Liver (tissue), 9 donors: ENCODE results near the gene MAP1LC3B. TPM values are rescaled to one million over a fixed set of nuclear protein-coding genes. Genes with fewer than 3 reads are reported as not detected.

Experiments
- DNase-seq: peaks from one replicate; pipeline ENCODE4 v3.0.0-alpha.2; 2017; ENCODE audit warnings: low spot score
- H3K27ac ChIP-seq, 2 donors: one replicate each; pipeline ENCODE4 v1.7.0; 2013; ENCODE audit warnings: inconsistent platforms in 2 of 2, low read length in 2 of 2, control low read depth in 1 of 2, low read depth in 1 of 2, mild to moderate bottlenecking in 1 of 2
- H3K27me3 ChIP-seq, 4 donors: one replicate each; pipeline versions ENCODE4 v1.6.1 to v1.7.0; 2013; ENCODE audit warnings: low read length in 3 of 4, inconsistent platforms in 1 of 4, mild to moderate bottlenecking in 1 of 4, moderate library complexity in 1 of 4; ENCODE audit not compliant: control insufficient read depth in 4 of 4, insufficient read depth in 4 of 4
- H3K36me3 ChIP-seq, 4 donors: one replicate each; pipeline versions ENCODE4 v1.6.1 to v1.7.0; 2013; ENCODE audit warnings: low read length in 3 of 4, mild to moderate bottlenecking in 3 of 4, low read depth in 1 of 4, moderate library complexity in 1 of 4; ENCODE audit not compliant: control insufficient read depth in 4 of 4, insufficient read depth in 3 of 4
- H3K4me1 ChIP-seq, 4 donors: one replicate each; pipeline versions ENCODE4 v1.6.1 to v1.7.0; 2013; ENCODE audit warnings: low read length in 3 of 4, mild to moderate bottlenecking in 3 of 4, moderate library complexity in 1 of 4; ENCODE audit not compliant: control insufficient read depth in 4 of 4, insufficient read depth in 4 of 4
- H3K4me3 ChIP-seq, 3 donors: one replicate each; pipeline versions ENCODE4 v1.6.1 to v1.7.0; 2013; ENCODE audit warnings: low read length in 3 of 3, control low read depth in 1 of 3, low read depth in 1 of 3, mild to moderate bottlenecking in 1 of 3
- H3K9ac ChIP-seq, 2 donors: one replicate each; pipeline ENCODE4 v1.7.0; 2013; ENCODE audit warnings: low read length in 2 of 2, mild to moderate bottlenecking in 2 of 2, moderate library complexity in 2 of 2, control low read depth in 1 of 2, low read depth in 1 of 2
- H3K9me3 ChIP-seq, 4 donors: one replicate each; pipeline versions ENCODE4 v1.6.1 to v1.7.0; 2013; ENCODE audit warnings: low read length in 3 of 4; ENCODE audit not compliant: control insufficient read depth in 4 of 4
- CTCF ChIP-seq: fragments of 150-350 bp; IDR thresholded peaks from 2 replicates; pipeline ENCODE4 v1.5.1; 2017; ENCODE audit warnings: improper control_type of control experiment, low read depth, low read length; ENCODE audit not compliant: missing input control
- EGR1 ChIP-seq, 2 donors: IDR thresholded peaks; 2 replicates each; pipeline ENCODE4 v1.6.1; 2016 to 2018; ENCODE audit warnings: antibody characterized with exemption in 2 of 2, low read depth in 2 of 2
- FOXA1 ChIP-seq: IDR thresholded peaks from 2 replicates; pipeline ENCODE4 v1.6.1; 2016; ENCODE audit warnings: antibody characterized with exemption
- FOXA2 ChIP-seq: IDR thresholded peaks from 2 replicates; pipeline ENCODE4 v1.6.1; 2016; ENCODE audit warnings: antibody characterized with exemption
- GABPA ChIP-seq, 2 donors: IDR thresholded peaks in 1 of 2; conservative IDR thresholded peaks in 1 of 2; 2 replicates each; pipeline ENCODE4 v1.6.1; 2016; ENCODE audit warnings: antibody characterized with exemption in 2 of 2, mild to moderate bottlenecking in 1 of 2, moderate library complexity in 1 of 2
- HNF4A ChIP-seq, 2 donors: conservative IDR thresholded peaks; 2 replicates each; pipeline ENCODE4 v1.6.1; 2016; ENCODE audit warnings: antibody characterized with exemption in 2 of 2, mild to moderate bottlenecking in 2 of 2
- MAX ChIP-seq: IDR thresholded peaks from 2 replicates; pipeline ENCODE4 v1.6.1; 2016; ENCODE audit warnings: antibody characterized with exemption
- NR2F2 ChIP-seq: IDR thresholded peaks from 2 replicates; pipeline ENCODE4 v1.6.1; 2016; ENCODE audit warnings: antibody characterized with exemption
- RAD21 ChIP-seq, 2 donors: IDR thresholded peaks; 2 replicates each; pipeline ENCODE4 v1.6.1; 2016; ENCODE audit warnings: antibody characterized with exemption in 2 of 2, mild to moderate bottlenecking in 2 of 2
- REST ChIP-seq: IDR thresholded peaks from 2 replicates; pipeline ENCODE4 v1.6.1; 2016; ENCODE audit warnings: antibody characterized with exemption, mild to moderate bottlenecking
- RXRA ChIP-seq, 2 donors: IDR thresholded peaks; 2 replicates each; pipeline ENCODE4 v1.6.1; 2017 to 2018; ENCODE audit warnings: antibody characterized with exemption in 2 of 2, mild to moderate bottlenecking in 1 of 2
- TAF1 ChIP-seq: conservative IDR thresholded peaks from 2 replicates; pipeline ENCODE4 v1.6.1; 2016; ENCODE audit warnings: antibody characterized with exemption, mild to moderate bottlenecking
- YY1 ChIP-seq: IDR thresholded peaks from 2 replicates; pipeline ENCODE4 v1.6.1; 2016; ENCODE audit warnings: antibody characterized with exemption, mild to moderate bottlenecking
- ZBTB33 ChIP-seq: IDR thresholded peaks from 2 replicates; pipeline ENCODE4 v1.6.1; 2016; ENCODE audit warnings: antibody characterized with exemption
- WGBS: extraction: QIAGEN DNeasy Blood & Tissue Kit; methylation state at CpG from one replicate; pipeline ENCODE4 v1.1.7; 2013; 5-methylcytosine and 5-hydroxymethylcytosine counted together
- polyA plus RNA-seq, 2 donors: library from polyadenylated mRNA; stranded (reverse) in 1 of 2; unstranded in 1 of 2; fragments of 200-250 nt in 1 of 2; fragments of >200 nt in 1 of 2; fragmentation: Nextera tagmentation in 1 of 2; extraction: Ambion mirVana in 1 of 2; gene quantifications; one replicate each; pipeline versions ENCODE4 v1.2.1 to v1.2.3, GENCODE V29; 2013 to 2015
- total RNA-seq, 2 donors: library from RNA; depleted of rRNA; stranded (reverse); fragments of >200 nt; gene quantifications; one replicate each; pipeline ENCODE4 v1.2.3, GENCODE V29; 2014
- donor health status: healthy.
- donor health status: healthy.
- donor health status: healthy.
- donor health status: healthy.
- donor health status: healthy.

Gene MAP1LC3B
- total and polyA plus RNA-seq, 4 donors = 10.3 to 36.3 (median 15.7) TPM

- Histone ChIP-seq H3K4me1 (no peaks in the 10 kb centered on the region), H3K36me3 (peaks cover 21 to 79% (median 48%) of the 10 kb centered on the region in 4 donors), H3K9ac (no peak overlapping the region), H3K27me3 (no peaks in the 10 kb centered on the region), H3K27ac (peak overlapping the region; percentile 8 to 21), H3K4me3 (no peak overlapping the region), H3K9me3 (no peaks in the 10 kb centered on the region)
- no peak for TF ChIP-seq EGR1 (IDR thresholded peaks at IDR 0.05; ENCODE audit: low read depth in 2 of 2)
- no peak for TF ChIP-seq RXRA (IDR thresholded peaks at IDR 0.05)
- TF ChIP-seq RAD21 (IDR thresholded peaks at IDR 0.05) = no peak
- no peak for TF ChIP-seq NR2F2
- no peak for TF ChIP-seq HNF4A (conservative IDR thresholded peaks at IDR 0.05)
- no peak for TF ChIP-seq MAX
- no peak for TF ChIP-seq ZBTB33
- no peak for TF ChIP-seq TAF1
- no peak for TF ChIP-seq GABPA (IDR thresholded peaks at IDR 0.05 in 1 of 2, conservative IDR thresholded peaks at IDR 0.05 in 1 of 2)
- TF ChIP-seq YY1 = no peak
- no peak for TF ChIP-seq REST
- TF ChIP-seq FOXA1 = no peak
- no peak for TF ChIP-seq FOXA2
- WGBS = 88% methylated on average over 26 of the region's 26 CpGs
- no peak for DNase-seq
Measured at GRCh38 chr16:87407511-87408112, 15.5 kb downstream of the MAP1LC3B start.

- 92% methylated on average over 13 of the region's 13 CpGs for WGBS
- Histone ChIP-seq H3K4me1 (no peaks in the 10 kb centered on the region), H3K36me3 (peaks cover 24 to 79% (median 45%) of the 10 kb centered on the region in 4 donors), H3K9me3 (no peaks in the 10 kb centered on the region), H3K4me3 (no peak overlapping the region), H3K27ac (no peak overlapping the region), H3K9ac (no peak overlapping the region), H3K27me3 (no peaks in the 10 kb centered on the region)
- TF ChIP-seq TAF1 (no peak), YY1 (no peak), FOXA2 (no peak), CTCF (no peak)
- DNase-seq = no peak
Measured at GRCh38 chr16:87409153-87409552, 17.0 kb downstream of the MAP1LC3B start.
